Fibroblast of mammary gland (primary cell): Measurements from ENCODE around the gene BCL11B.

Source experiments
- DNase-seq: peaks from one replicate; pipeline ENCODE4 v3.0.0-alpha.2; 2010; ENCODE audit warnings: low read depth
- H3K4me3 ChIP-seq: 2 replicates; pipeline ENCODE4 v1.5.1; 2011; ENCODE audit warnings: low read depth, mild to moderate bottlenecking, low read length, moderate library complexity; ENCODE audit not compliant: control insufficient read depth
- CTCF ChIP-seq: conservative IDR thresholded peaks from 2 replicates; pipeline ENCODE4 v1.5.1; 2011; ENCODE audit warnings: low read depth, low read length, inconsistent platforms; ENCODE audit not compliant: control insufficient read depth, insufficient read depth

The BCL11B gene

GRCh38 chr14:99174081-99174769 is 97.8 kb downstream of the BCL11B start:
- DNase-seq = no peak
- no peak overlapping the region for H3K4me3 ChIP-seq
- no peak for TF ChIP-seq CTCF

GRCh38 chr14:99173506-99173905 is 98.5 kb downstream of the BCL11B start:
- DNase-seq = no peak
- no peak overlapping the region for H3K4me3 ChIP-seq
- TF ChIP-seq CTCF = no peak

- DNase-seq = no peak
- TF ChIP-seq CTCF = no peak
- no peak overlapping the region for H3K4me3 ChIP-seq
These were observed 98.9 kb downstream of the BCL11B start for GRCh38 chr14:99173086-99173485.

GRCh38 chr14:99171396-99171795 is 100.6 kb downstream of the BCL11B start:
- TF ChIP-seq CTCF = no peak
- H3K4me3 ChIP-seq = no peak overlapping the region
- no peak for DNase-seq

- no peak for TF ChIP-seq CTCF
- DNase-seq = no peak
These were observed 102.1 kb downstream of the BCL11B start for GRCh38 chr14:99169776-99170356.

GRCh38 chr14:99168330-99168729 is 103.7 kb downstream of the BCL11B start:
- no peak for DNase-seq
- no peak overlapping the region for H3K4me3 ChIP-seq
- TF ChIP-seq CTCF = no peak

More at GRCh38 chr14:99169776-99170356, 102.1 kb downstream of the BCL11B start:
- H3K4me3 ChIP-seq = no peak overlapping the region
